AG20443 (cell line): Measurements from ENCODE around the gene JMJD7.

Experiments
- DNase-seq: peaks from one replicate; pipeline ENCODE4 v3.0.0; 2012; ENCODE audit warnings: low spot score, mixed read lengths

The JMJD7 gene

DNA sequence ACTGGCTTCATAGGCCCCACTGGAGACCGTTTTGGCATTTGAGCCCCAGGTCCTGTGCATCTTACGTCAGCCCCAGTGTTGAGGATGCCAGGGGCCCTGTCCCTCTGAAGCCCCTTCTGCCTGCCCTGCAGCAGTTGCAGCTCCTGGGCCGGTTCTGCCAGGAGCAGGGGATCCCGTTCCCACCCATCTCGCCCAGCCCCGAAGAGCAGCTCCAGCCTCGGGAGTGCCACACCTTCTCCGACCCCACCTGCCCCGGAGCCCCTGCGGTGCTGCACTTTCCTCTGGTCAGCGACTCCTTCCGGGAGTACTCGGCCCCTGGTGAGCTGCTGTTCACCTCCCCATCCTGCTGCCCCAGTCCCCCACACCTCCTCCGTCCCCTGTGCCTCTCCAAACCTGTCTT is 19.3 kb downstream of the JMJD7 start:
- DNase-seq: no peak

DNA sequence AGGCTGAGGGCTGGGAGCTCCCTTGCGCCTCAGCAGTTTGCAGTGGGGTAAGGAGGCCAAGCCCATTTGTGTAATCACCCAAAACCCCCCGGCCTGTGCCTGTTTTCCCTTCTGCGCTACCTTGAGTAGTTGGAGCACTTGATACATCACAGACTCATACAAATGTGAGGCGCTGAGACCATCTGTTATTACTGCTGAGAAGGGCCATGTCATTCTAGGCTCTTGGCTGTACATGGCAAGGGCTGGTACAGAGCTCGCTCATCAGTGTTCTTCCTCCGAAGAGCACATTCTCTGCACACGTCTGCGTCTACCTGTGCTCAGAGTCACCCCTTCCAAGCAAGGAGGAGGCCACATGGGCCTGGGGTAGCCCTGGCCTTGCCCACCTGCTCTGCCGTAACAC is 20.1 kb downstream of the JMJD7 start:
- no peak for DNase-seq

DNA sequence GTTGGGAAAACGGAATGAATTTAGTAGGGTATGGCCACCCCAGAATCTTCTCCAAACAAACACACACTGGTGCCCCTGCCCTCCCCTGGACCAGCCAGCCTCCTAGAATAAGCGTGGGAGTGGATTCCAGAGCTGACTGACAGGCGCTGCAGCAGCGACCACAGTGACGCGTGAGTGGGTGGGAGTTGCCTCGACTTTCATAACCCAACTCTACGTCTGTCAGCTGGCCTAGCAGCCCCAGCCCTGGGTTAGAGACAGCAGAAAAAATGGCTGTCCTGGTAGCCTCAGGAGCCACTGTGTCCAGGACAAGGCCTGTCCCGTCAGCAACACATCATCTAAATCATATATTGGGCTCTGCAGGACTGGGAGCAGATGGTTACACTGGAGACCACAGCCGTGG is 20.7 kb downstream of the JMJD7 start:
- no peak for DNase-seq

DNA sequence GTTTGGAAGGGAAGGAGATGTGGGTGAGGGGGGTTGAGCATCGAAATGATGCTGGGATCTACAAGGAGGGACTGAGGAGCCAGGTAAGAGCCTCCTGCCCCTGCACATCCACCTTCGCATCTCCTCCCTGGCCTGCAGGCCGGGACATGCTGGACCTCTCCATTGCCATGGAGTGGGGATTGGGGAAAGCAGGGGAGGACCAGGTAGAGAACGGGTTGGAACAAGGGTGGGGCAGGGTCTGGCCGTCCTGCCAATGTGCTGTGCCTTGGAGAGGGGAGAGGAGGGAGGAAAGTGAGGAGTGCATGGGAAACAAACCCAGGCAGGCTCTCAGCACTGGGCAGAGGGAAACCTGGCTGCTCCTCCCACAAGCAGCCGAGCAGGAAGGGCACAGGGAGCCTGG is 21.3 kb downstream of the JMJD7 start:
- DNase-seq: no peak

DNA sequence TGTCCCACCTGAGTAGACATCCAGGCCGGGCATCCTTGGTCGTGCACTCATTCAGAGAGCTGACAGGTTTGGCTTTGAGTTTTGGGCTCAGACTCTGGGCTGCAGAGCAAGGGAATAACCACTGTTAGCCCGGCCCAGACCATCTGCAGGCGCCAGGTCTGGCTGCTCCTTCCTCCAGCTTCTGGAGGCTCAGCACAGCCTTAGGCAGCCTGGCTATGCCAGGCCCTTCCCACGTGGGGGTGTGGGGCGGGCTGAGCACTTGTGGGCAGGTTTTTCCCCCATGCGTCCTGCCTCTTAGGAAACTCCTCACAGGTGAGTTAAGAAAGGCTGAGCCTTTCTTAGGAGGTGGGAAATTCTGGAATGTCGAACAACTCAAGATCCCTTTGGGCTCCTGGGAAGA is 22.0 kb downstream of the JMJD7 start:
- no peak for DNase-seq

DNA sequence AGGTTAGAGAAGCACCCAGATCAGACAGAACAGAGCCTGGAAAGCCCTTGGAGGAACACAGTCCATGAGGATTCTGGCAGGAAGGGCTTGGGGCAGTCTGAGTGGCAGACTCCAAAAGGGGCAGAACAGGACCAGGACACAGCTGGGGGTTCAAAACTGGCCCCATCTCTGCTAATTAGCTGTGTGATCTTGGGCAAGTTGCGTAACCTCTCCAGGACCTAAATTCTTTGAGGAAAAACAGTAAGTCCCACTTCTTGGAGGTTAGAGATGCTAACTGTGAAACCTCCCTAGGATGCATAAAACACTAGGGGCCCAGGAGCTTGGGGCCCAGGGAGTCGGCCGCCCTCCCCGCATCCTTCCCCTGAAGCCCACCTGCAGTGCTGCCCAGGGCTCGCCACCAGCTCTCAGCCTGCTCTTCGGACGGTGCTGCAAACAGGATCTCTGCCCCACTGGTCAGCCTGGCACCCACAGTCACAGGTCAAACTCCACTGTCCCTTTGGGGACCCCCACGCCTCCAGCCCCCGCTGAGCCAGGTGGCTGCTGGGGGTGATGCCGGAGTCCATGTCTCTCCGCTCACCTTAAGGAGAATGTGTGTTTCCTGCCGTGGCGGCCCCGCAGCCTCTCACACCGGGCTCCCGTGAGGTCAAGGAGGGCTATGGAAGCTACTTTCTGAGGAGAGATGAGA is 22.7 kb downstream of the JMJD7 start:
- DNase-seq: no peak

DNA sequence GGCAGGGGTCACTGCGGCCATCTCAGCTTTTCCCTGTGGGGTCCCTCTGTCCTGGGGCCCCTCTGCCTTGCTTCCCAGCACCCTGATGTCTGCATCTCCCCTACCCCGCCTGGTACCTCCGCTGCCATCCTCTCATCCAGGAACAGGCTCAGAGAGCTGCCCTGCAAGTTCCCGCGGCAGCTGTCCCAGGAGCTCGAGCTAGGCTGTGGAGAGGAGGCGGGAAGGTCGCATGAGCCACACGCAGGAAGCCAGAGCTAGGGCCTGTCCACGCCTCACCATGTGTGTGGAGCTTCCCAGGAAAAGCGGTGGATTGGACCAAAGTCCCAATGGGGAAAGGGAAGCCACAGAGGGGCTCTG is 23.3 kb downstream of the JMJD7 start:
- no peak for DNase-seq

DNA sequence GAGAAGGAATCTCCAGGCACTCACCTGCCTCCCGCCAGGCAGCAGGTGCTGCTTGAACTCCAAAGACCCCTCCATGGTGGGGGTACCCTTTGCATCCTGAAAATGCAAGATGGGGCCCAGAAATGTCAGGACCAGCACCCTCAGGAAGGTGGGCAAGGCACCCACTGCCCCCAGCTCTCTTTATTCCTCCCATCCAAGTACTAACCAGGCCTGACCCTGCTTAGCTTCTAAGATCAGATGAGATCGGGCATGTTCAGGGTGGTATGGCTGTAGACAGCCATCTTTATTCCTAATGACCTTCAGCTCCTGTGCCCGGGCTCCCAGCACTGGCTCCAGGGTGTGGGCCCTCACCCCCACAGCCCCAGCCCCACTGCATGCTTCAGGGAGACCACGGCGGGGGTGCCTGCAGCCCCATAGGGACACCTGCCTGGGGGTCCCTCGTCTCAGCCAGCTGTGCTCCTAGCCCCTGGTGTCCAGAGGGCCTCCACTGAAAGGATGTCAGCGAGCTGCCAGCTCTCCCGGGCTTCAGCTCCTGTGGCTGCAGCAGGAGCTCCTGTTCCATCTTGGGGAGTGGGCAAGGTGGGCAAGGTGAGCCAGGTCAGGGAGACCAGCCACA is 24.0 kb downstream of the JMJD7 start:
- no peak for DNase-seq

DNA sequence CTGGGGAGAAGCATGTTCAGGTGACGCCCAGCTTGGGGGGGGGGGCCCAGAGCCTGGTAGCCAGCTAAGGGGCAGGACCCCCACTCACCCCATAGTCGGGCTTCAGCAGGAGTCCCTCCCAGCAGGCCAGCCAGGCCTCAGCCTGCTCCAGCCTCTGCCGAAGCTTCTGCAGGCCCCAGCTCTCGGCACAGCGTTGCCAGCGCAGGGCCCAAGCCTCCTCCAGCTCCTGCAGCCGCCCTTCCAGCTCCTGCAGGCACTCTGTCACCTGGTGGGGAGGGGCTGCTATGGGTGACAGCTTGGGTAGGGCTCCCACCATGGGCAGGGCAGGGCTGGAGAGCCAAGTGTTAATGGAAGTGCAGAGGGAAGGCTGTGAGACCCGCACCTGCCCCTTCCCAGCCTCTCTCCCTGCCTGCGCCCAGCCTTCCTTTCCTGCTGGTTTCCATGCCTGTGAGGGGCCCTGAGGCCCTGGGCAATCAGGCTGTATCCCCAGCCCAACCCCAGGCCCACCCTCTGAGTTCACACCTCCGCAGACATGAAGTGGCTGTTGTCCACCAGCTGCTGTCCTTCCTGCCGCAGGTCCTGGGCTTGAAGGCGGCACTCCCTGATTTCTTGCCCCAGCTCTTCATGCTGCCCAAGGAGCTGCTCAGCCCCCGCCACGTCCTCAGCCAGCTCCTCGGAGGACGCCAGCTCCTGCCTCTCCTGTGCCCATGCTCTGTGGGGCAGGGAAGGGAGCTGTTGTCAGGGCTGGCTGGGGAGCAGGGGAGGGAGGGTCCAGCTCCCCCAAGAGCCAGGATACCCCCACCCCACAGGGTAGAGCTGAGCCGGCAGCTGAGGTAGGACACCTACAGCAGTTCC is 25.1 kb downstream of the JMJD7 start:
- no peak for DNase-seq

DNA sequence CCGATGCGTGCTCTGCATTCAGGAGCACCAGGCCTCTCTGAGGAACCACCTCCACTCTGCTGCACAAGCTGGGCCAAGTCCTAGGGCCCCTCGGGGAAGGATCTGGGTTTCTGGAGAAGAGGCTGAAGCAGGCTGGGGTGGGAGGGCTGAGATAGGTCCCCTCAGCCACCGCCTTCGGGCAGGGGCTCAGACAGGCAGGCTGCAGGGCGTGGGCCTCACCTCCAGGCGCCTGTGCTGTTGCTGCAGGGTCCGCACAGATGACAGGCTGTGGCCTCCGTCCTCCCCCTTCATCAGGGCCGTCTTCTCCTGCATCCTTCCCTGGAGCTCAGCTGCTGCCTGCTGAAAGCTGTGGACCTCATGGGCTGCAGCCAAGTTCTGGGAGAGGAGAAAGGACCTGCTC is 25.9 kb downstream of the JMJD7 start:
- DNase-seq: no peak

DNA sequence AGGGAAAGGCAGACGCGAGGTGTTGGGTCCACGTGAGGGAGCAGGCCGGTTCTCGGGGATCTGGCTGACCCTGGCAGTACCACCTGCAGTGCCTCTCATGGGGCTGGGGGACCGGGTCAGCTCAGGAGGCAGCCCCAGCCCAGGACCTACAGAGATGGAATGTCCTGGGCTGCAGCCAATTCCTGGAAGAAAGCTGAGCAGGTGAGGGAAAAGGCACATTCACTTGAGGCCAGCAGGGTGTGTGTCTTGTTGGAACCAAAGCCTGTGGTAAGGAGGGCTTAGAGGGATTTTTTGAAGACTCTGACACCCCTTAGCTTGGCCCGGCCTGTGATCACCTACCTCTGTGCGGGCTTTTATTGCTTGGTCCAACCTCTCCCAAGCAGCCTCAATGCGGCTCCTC is 26.6 kb downstream of the JMJD7 start:
- no peak for DNase-seq

DNA sequence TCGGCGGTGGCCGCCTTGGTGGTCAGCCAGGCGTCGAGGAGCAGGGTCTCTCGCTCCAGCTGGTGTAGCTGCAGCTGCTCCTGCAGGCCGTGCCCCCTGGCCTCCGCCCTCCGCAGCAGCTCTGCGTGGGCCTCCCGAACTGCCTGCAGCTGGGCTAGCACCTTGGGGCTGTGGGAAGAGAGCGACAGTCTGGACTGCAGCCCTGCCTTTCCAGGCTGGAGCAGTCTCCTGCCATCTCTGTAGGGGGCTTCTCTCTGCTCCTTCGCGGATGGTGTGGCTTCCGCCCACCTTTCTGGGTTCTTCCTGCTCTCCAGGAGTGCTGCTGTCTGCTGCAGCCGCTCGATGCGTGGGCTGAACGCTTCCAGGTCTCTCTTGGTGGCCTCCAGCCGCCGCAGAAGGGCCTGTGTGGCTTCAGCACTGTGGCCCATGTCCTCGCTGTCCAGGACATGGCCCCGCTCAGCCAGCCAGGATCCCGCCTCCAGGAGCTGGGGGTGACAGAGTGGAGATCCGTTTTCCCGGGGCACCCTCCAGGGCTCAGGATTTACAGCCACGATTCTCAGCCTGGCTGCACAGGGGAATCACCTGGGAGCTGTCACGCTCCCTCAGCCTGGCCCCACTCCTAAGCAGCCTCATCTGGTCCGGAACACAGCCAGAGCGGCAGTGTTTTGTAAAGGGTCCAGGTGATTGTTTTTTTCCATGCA is 27.5 kb downstream of the JMJD7 start:
- DNase-seq: no peak

DNA sequence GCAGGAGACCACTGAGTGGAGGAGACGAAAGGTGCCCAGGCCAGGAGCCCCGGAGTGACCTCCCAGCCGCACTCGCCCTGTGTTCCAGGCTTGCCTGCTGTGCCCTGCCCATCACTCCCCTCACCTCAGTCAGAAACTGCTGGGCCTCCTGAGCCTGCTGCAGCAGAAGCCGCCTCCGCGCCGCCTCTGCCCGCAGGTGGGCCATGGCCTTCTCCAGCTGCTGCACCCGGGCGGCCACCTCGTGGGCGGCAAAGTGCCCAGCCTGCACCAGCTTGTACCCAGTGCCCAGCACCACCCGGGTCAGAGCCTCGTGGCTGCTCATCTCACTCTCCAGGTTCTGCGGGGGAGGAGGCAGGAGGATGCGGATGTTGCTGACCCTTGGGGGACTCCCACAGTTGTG is 28.4 kb downstream of the JMJD7 start:
- no peak for DNase-seq

DNA sequence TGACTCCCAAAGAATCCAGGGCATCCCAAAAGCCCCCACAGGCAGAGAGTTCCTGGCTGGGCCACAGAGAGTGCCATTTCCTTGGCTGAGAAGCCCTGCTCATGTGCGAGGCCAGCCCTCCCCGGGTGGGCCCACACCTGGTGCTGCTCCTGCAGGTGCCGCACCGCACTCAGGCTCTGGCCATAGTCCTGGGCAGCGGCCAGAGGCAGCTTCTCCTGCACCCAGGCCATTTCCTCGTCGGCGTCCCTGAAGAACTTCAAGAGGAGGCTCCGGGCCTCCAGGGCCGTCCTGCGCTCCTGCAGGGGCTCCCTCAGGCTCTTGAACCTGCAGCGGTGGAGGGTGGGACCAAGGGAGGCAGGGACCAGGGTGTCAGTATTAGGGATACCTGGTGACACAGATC is 28.8 kb downstream of the JMJD7 start:
- DNase-seq: no peak

DNA sequence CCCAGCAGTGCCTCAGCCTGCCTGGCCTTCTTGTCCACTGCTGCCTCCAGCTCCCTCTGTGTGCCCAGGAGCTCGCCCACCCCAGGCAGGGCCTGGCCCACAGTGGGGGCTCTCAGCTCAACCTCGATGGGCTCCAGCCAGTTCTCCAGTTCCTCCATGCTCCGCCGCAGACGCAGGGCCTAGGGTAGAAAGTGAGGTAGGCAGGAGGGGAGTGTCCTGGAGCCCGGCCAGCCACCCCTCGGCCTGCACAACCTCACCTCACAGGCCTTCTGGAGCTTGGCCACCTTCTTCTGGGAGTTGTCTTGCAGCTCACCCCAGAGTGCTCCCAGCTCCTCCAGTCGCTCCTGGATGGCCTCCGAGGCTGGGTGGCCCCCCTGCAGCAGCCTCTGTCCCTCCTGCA is 29.4 kb downstream of the JMJD7 start:
- no peak for DNase-seq

DNA sequence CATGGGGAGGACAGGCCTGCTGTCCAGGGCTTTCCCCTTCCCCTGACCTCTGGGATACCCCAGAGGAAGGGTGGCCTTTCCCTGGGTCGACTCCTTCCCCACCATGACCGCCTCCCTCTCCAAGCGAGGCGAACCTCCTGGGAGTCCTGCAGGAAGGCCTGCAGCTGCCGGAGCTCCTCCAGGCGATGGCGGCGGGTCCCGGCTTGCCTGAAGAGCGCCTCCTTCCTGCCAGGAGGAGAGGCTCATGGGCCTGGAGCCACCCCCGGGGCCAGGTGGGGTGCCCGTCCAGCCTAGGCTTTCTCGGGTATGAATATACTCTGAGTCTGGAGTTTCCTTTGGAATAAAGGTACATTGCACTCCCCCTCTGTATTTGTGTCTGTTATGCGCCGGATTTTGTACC is 30.9 kb downstream of the JMJD7 start:
- DNase-seq: no peak

DNA sequence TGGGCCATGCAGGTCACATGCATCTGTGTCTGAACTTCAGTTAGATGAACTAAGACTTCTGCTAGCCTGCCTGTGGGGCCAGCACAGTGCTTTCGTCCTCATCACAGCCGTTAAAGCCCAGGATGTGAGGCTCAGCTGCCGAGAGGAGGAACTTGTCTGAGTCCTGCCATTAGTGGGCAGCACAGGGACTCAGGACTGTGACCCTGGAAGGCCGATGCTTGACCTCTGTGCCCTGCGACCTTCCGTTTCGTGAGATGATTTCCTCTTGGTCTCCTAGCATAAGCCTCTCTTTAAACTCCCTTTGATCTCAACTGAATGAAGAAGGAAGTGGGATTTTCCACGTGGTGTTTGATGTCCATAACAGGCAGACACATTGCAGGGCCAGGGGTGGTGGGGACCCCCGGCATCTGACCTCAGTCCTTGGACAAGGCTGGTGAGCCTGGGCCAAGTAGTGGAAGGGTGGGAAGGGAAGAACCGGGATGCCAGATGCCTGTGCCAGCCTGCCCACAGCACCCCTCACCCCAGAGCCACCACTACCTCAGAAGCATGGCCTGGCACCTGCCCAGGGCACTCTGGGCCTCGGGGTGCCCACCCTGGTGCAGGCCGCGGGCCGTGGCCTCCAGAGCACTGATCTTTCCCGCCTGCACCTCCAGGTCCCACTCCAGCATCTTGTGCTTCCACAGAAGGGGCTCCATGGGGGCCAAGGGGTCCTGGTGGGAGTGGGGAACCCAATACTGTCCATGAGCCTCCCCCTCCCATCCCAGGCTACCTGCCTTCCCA is 32.3 kb downstream of the JMJD7 start:
- DNase-seq: no peak

DNA sequence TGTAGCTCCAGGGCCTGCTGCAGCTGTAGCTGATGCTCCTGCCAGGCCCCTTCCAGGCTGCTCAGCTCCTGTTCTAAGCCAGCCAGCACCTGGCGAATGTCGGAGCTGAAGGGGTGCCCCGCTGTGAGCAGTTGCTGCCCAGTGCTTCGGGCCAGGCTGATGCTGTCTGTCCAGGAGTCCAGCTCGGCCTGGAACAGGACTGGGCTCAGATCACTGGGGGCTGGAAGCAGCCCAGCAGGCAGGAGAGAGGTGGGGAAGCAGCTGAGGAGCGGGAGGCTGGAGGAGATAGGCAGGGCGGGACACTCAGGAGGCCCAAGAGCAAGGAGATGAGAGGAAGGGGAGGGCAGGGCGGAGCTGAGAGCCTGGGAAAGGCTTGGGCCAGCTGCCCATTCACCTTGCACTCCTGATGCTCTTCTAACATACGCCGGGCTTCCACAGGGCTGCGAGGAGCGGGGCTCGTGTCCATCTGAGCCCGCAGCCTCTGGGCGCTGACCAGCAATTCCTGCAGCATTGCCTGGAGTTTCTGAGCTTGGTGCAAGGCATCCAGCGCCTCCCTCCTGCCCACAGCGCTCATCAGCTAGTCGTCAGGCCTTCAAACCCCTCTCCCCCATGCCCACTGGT is 34.0 kb downstream of the JMJD7 start:
- no peak for DNase-seq

DNA sequence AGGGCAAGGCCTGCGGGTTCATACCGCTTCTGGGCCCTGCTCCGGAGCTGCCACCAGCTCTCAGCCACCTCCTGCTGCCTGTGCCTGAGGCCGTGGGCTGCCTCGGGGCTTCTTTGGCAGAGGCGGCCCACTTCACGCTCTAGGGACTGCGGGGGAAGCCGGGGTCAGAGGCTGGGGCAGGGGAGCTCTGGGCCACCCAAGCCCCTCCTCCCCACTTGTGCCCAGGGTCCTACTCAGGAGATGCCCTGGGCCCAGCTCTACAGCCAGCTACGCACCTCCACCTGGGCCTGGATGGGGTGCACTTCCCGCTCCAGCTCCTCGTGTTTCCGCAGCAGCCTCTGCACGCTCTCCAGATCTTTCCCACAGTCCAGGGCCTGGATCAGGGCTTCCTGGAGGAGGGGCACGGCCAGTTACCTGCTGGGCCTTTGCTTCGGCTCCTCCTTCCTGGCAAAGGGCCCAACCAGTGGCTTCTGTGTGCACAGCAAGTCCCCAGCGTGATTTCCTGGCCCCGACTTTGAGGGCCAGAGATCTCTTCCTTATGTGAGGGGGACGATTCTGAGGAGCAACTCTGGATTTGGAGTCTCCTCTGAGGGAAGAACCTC is 34.7 kb downstream of the JMJD7 start:
- no peak for DNase-seq

DNA sequence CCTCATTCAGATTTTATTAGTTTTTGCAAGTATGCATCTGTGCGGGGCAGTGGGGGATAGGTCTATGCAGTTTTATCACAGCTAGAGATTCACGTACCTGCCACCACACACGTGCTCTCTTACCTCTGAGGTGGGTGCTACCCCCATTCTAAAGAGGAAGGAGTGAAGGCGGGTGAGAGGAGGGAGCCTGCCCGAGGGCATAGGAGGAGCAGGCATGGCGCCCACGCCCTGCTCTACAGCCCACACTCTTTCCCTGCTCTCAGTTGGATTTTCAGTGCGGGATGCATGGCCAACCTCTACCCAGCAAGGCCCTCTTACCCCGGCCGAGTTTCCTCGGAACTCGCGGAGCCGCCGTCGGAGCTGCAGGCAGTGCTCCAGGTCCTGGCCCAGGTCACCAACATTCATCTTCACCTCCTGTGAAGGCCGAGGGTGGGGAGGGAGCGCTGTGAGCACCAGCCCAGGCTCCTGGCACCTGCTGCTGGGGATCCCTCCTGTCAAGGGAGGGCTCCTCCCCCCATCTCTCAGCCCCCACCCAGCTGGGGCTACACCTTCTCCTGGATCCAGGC is 37.7 kb downstream of the JMJD7 start:
- DNase-seq: no peak

DNA sequence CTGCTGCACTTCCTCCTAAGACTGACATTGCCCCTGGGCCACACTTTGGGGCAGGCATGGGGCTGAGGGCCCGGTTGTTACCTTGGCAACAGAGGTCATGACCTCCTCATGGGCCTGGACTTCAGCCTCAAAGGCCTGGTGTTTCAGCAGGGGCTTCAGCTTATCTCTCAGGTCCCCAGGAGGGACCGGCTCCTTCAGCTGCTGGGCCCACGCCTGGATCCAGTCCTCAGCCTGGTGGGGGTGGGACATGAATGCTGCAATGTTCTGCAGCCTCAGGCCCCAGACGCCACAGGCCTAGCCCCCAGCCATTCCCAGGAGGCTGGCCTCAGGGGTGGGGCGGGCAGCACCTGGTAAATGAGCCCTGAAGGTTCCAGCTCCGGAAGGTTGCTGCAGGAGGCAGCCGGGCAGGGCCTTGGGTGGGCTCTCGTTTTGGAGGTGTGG is 38.4 kb downstream of the JMJD7 start:
- DNase-seq: no peak
